Right forelimb (tissue), 1 donor: Measurements from ENCODE around the gene TCF4.
A peak's percentile ranks its signal among the peaks of the same experiment; 100 is the strongest.

Experiments used
- DNase-seq: peaks from one replicate; pipeline ENCODE4 v3.0.0-alpha.2; 2018

The TCF4 gene

GRCh38 chr18:55585065-55585919 is 2.7 kb downstream of the TCF4 start:
- DNase-seq = no peak

GRCh38 chr18:55584201-55584600 is 3.8 kb downstream of the TCF4 start:
- no peak for DNase-seq

GRCh38 chr18:55582325-55582724 is 5.7 kb downstream of the TCF4 start:
- DNase-seq = no peak

GRCh38 chr18:55579501-55580270 is 8.3 kb downstream of the TCF4 start:
- no peak for DNase-seq

- no peak for DNase-seq
These were observed 10.0 kb downstream of the TCF4 start for GRCh38 chr18:55577812-55578539.

- no peak for DNase-seq
These were observed 12.0 kb downstream of the TCF4 start for GRCh38 chr18:55576001-55576400.

- DNase-seq = no peak
These were observed 12.9 kb downstream of the TCF4 start for GRCh38 chr18:55575066-55575465.

GRCh38 chr18:55573386-55573785 is 14.6 kb downstream of the TCF4 start:
- DNase-seq = no peak

- DNase-seq = no peak
These were observed 17.0 kb downstream of the TCF4 start for GRCh38 chr18:55570966-55571365.

- DNase-seq = no peak
These were observed 21.5 kb downstream of the TCF4 start for GRCh38 chr18:55566456-55566935.

- no peak for DNase-seq
These were observed 28.3 kb downstream of the TCF4 start for GRCh38 chr18:55559739-55560138.

GRCh38 chr18:55557211-55557610 is 30.8 kb downstream of the TCF4 start:
- no peak for DNase-seq

GRCh38 chr18:55555395-55556027 is 32.5 kb downstream of the TCF4 start:
- no peak for DNase-seq

- DNase-seq = peak; percentile 60
These were observed 35.3 kb downstream of the TCF4 start for GRCh38 chr18:55552526-55553189.

GRCh38 chr18:55551227-55551626 is 36.8 kb downstream of the TCF4 start:
- no peak for DNase-seq

GRCh38 chr18:55550471-55550870 is 37.5 kb downstream of the TCF4 start:
- no peak for DNase-seq

- DNase-seq = no peak
These were observed 38.4 kb downstream of the TCF4 start for GRCh38 chr18:55549474-55550104.

GRCh38 chr18:55547705-55548056 is 40.3 kb downstream of the TCF4 start:
- DNase-seq = no peak

GRCh38 chr18:55546851-55547704 is 40.9 kb downstream of the TCF4 start:
- peak; percentile 55 for DNase-seq

- DNase-seq = no peak
These were observed 44.0 kb downstream of the TCF4 start for GRCh38 chr18:55544014-55544413.
